ENCODE data around the gene DHX58.

Gene DHX58

GRCh38 chr17:42056635-42057034 lies 55.9 kb downstream of the DHX58 start:
- no peak for DNase-seq

- DNase-seq: no peak
Measured at GRCh38 chr17:42055496-42055895, 57.0 kb downstream of the DHX58 start.

- no peak for DNase-seq
Measured at GRCh38 chr17:42055027-42055426, 57.5 kb downstream of the DHX58 start.

GRCh38 chr17:42053731-42054500 lies 58.6 kb downstream of the DHX58 start:
- no peak for DNase-seq

- no peak for DNase-seq
Measured at GRCh38 chr17:42052346-42052877, 60.1 kb downstream of the DHX58 start.

- no peak for DNase-seq
Measured at GRCh38 chr17:42051645-42052044, 60.9 kb downstream of the DHX58 start.

All from nucleus accumbens (tissue), 56 donors.